ENCODE results near the gene RALY. TPM values are rescaled to one million over a fixed set of nuclear protein-coding genes. Genes with fewer than 3 reads are reported as not detected.

RALY gene
- total RNA-seq, 2 donors from 2014 or later: 136 to 182 TPM

DNA sequence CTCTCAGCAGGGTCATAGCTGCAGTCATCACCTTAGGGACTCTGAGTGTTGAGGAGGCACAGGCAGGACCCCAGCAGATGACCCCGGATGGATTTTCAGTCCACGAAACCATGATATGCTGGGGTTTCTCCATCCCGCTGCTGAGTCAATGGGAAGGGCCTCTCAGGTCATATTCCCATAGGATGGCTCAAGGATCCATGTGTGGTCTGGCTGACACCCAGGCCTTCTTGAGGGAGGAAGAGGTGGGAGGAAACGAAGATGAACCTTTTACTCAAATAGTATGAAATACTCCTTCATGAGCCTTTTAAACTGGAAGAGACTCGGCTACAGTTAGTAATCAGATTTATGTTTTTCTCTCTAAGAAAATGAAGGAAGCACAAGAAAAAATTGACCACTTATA is 10.3 kb upstream of the RALY start:
- Histone ChIP-seq H3K9me3 (ENCODE audit: control insufficient read depth, low read length) (no peaks in the 10 kb centered on the region), H3K4me3 (ENCODE audit: low read length) (no peak overlapping the region), H3K4me1 (ENCODE audit: control insufficient read depth, insufficient read depth, low read length) (no peaks in the 10 kb centered on the region), H3K27ac (ENCODE audit: low read depth, low read length) (no peak overlapping the region), H3K9ac (ENCODE audit: extremely low read depth, low read length, poor library complexity, severe bottlenecking) (no peak overlapping the region), H3K36me3 (ENCODE audit: control insufficient read depth, insufficient read depth, low read length) (no peaks in the 10 kb centered on the region), H3K27me3 (ENCODE audit: control insufficient read depth, insufficient read depth, low read length, poor library complexity, severe bottlenecking) (no peaks in the 10 kb centered on the region)
- 92 to 95% methylated on average over 4 of the region's 5 CpGs for WGBS, 2 experiments (ENCODE audit: insufficient coverage in 1 of 2, insufficient read length in 1 of 2)
- H3K4me1 Mint-ChIP-seq: no peaks in the 10 kb centered on the region
- H3K4me3 Mint-ChIP-seq: no peak overlapping the region
- DNase-seq: no peak
- TF ChIP-seq, protein P1, sequence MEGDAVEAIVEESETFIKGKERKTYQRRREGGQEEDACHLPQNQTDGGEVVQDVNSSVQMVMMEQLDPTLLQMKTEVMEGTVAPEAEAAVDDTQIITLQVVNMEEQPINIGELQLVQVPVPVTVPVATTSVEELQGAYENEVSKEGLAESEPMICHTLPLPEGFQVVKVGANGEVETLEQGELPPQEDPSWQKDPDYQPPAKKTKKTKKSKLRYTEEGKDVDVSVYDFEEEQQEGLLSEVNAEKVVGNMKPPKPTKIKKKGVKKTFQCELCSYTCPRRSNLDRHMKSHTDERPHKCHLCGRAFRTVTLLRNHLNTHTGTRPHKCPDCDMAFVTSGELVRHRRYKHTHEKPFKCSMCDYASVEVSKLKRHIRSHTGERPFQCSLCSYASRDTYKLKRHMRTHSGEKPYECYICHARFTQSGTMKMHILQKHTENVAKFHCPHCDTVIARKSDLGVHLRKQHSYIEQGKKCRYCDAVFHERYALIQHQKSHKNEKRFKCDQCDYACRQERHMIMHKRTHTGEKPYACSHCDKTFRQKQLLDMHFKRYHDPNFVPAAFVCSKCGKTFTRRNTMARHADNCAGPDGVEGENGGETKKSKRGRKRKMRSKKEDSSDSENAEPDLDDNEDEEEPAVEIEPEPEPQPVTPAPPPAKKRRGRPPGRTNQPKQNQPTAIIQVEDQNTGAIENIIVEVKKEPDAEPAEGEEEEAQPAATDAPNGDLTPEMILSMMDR (conservative IDR thresholded peaks at IDR 0.05): no peak
- no peaks in the 10 kb centered on the region for H3K27me3 Mint-ChIP-seq (ENCODE audit: insufficient read depth)
- no peak overlapping the region for H3K27ac Mint-ChIP-seq
- no peaks in the 10 kb centered on the region for H3K9me3 Mint-ChIP-seq
- no peaks in the 10 kb centered on the region for H3K36me3 Mint-ChIP-seq (ENCODE audit: low read depth)

DNA sequence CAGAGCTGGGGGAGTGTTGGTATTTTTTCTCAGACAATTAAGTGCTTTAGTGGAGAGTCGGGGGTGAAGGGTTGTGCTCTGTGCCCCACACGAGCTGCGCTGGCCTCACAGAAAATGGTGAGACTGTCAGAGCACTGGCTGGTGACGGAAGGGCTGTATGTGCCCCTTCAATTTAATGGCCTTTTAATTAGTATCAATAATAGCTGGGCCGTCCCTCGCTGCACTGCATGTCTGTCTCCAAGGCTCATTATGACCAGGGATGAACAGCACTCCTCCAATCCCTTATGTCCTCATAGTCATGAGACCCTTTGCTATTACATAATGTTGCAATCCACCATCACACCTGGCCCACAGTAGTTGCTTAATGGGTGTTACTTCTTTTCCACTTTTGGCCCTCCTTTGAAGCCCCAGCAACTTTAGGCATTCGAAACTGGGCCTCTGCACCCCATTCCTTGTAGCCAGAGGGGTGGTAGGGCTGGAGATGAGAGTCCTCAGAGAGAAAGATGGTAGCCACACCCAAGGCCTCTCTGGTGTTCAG is 9.5 kb upstream of the RALY start:
- no peak overlapping the region for H3K9ac ChIP-seq (ENCODE audit: extremely low read depth, low read length, poor library complexity, severe bottlenecking)
- no peaks in the 10 kb centered on the region for H3K9me3 ChIP-seq (ENCODE audit: control insufficient read depth, low read length)
- TF ChIP-seq, protein P1 (conservative IDR thresholded peaks at IDR 0.05): no peak
- no peak overlapping the region for H3K4me3 ChIP-seq (ENCODE audit: low read length)
- H3K36me3 ChIP-seq (ENCODE audit: control insufficient read depth, insufficient read depth, low read length): no peaks in the 10 kb centered on the region
- Mint-ChIP-seq H3K9me3 (no peaks in the 10 kb centered on the region), H3K4me1 (no peaks in the 10 kb centered on the region), H3K27ac (no peak overlapping the region), H3K27me3 (ENCODE audit: insufficient read depth) (no peaks in the 10 kb centered on the region), H3K36me3 (ENCODE audit: low read depth) (no peaks in the 10 kb centered on the region), H3K4me3 (no peak overlapping the region)
- no peaks in the 10 kb centered on the region for H3K4me1 ChIP-seq (ENCODE audit: control insufficient read depth, insufficient read depth, low read length)
- H3K27ac ChIP-seq (ENCODE audit: low read depth, low read length): no peak overlapping the region
- 78 to 91% methylated on average over 4 to 7 of the region's 7 CpGs for WGBS, 2 experiments (ENCODE audit: insufficient coverage in 1 of 2, insufficient read length in 1 of 2)
- no peaks in the 10 kb centered on the region for H3K27me3 ChIP-seq (ENCODE audit: control insufficient read depth, insufficient read depth, low read length, poor library complexity, severe bottlenecking)
- DNase-seq: no peak

DNA sequence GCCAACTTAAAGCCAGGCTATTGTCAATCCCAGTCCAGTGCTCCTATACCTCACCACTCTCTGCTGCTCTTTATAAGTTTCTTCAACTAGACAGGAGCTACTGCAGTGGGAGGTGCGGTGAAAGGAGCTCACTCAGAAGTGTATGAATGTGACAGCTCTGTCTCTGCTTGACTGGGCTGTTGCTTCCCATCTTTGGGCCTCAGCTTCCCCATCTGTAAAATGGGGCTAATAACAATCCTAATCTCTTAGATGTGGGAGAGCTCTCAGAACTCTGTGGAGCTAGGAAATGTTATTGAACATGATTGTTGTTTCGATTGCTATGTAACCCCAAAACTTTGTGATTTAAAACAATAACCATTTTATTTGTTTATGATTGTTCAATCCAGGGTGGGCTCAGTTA is 8.4 kb upstream of the RALY start:
- no peak overlapping the region for H3K27ac Mint-ChIP-seq
- Histone ChIP-seq H3K27ac (ENCODE audit: low read depth, low read length) (no peak overlapping the region), H3K9me3 (ENCODE audit: control insufficient read depth, low read length) (no peaks in the 10 kb centered on the region), H3K36me3 (ENCODE audit: control insufficient read depth, insufficient read depth, low read length) (no peaks in the 10 kb centered on the region), H3K4me1 (ENCODE audit: control insufficient read depth, insufficient read depth, low read length) (no peaks in the 10 kb centered on the region), H3K9ac (ENCODE audit: extremely low read depth, low read length, poor library complexity, severe bottlenecking) (no peak overlapping the region), H3K4me3 (ENCODE audit: low read length) (no peak overlapping the region), H3K27me3 (ENCODE audit: control insufficient read depth, insufficient read depth, low read length, poor library complexity, severe bottlenecking) (no peaks in the 10 kb centered on the region)
- no peaks in the 10 kb centered on the region for H3K27me3 Mint-ChIP-seq (ENCODE audit: insufficient read depth)
- DNase-seq: no peak
- no peaks in the 10 kb centered on the region for H3K9me3 Mint-ChIP-seq
- TF ChIP-seq, protein P1 (conservative IDR thresholded peaks at IDR 0.05): no peak
- no peaks in the 10 kb centered on the region for H3K36me3 Mint-ChIP-seq (ENCODE audit: low read depth)
- WGBS, 2 experiments (ENCODE audit: insufficient coverage in 1 of 2, insufficient read length in 1 of 2): 94% methylated on average over 1 of the region's 2 CpGs; no CpG with 5 or more reads in 1 of the 2 experiments
- H3K4me3 Mint-ChIP-seq: no peak overlapping the region
- no peaks in the 10 kb centered on the region for H3K4me1 Mint-ChIP-seq

Measured in endodermal cell (in vitro differentiated cells).